ENCODE measurements around the gene MIPOL1. TPM values are rescaled to one million over a fixed set of nuclear protein-coding genes. Genes with fewer than 3 reads are reported as not detected.

Gene MIPOL1
- total RNA-seq, 4 donors from 2014 or later: 17.0 to 43.4 (median 30.2) TPM

DNA sequence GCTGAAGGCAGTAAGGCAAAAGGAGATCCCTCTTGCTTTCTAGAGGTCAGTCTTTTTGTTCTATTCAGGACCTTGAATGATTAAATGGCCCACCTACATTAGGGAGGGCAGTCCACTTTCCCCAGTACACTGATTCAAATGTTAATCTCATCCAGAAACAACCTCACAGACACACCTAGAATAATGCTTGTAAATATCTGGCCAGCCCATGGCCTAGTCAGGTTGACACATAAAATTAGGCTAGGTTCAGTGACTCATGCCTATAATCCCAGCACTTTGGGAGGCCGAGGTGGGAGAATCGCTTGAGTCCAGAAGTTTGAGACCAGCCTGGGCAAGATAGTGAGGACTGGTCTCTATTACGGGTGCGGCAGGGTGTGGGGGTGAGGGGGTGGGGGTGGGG lies 43.5 kb downstream of the MIPOL1 start:
- intact Hi-C loops (cut with DNase I): loop anchor here (10.0 kb wide), 2 partner anchors 354 to 634 kb away; partner anchors contain the start of genes FOXA1 and TTC6
- H3K4me1 ChIP-seq: peaks cover 8 to 10% of the 10 kb centered on the region in 2 donors
- WGBS, 2 donors: 97 to 100% methylated on average over 4 of the region's 4 CpGs
- no peak for DNase-seq
- H3K4me3 ChIP-seq (replicated peaks in 1 of 3): no peak overlapping the region
- no peaks in the 10 kb centered on the region for H3K36me3 ChIP-seq
- no peak for TF ChIP-seq POLR2A (IDR thresholded peaks at IDR 0.05)
- no peaks in the 10 kb centered on the region for H3K9me3 ChIP-seq
- no peaks in the 10 kb centered on the region for H3K27me3 ChIP-seq
- H3K27ac ChIP-seq: peak overlapping the region in 1 of 3 donors; percentile 10

DNA sequence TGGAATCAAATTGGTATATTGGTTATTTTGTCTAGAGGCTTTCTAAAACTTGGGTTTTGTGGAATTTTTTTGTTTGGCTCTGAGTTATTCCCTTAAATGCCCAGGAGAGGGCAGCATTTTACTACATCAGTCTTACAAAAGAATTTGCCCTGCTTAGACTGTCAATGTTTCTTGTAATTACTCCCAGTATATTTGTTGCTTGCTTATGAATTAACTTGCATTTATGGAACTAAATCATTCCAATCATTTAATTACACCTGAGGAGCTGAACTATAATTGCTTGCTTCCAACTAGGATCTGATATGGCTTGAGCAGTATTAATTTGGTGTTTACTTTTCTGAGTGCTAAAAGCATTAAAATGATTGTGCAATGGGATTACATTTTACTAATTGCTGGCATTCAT lies 48.7 kb downstream of the MIPOL1 start:
- no peaks in the 10 kb centered on the region for H3K4me1 ChIP-seq
- no peak for DNase-seq
- H3K27me3 ChIP-seq: no peaks in the 10 kb centered on the region
- H3K9me3 ChIP-seq: no peaks in the 10 kb centered on the region
- TF ChIP-seq CTCF (IDR thresholded peaks at IDR 0.05) (peak; percentile 32 to 78 (median 74)), POLR2A (IDR thresholded peaks at IDR 0.05) (no peak)
- intact Hi-C loops (cut with DNase I): loop anchor here (10.0 kb wide), 2 partner anchors 348 to 628 kb away; partner anchors contain the start of genes FOXA1 and TTC6
- H3K36me3 ChIP-seq: no peaks in the 10 kb centered on the region
- H3K27ac ChIP-seq: no peak overlapping the region
- H3K4me3 ChIP-seq (replicated peaks in 1 of 3): no peak overlapping the region

DNA sequence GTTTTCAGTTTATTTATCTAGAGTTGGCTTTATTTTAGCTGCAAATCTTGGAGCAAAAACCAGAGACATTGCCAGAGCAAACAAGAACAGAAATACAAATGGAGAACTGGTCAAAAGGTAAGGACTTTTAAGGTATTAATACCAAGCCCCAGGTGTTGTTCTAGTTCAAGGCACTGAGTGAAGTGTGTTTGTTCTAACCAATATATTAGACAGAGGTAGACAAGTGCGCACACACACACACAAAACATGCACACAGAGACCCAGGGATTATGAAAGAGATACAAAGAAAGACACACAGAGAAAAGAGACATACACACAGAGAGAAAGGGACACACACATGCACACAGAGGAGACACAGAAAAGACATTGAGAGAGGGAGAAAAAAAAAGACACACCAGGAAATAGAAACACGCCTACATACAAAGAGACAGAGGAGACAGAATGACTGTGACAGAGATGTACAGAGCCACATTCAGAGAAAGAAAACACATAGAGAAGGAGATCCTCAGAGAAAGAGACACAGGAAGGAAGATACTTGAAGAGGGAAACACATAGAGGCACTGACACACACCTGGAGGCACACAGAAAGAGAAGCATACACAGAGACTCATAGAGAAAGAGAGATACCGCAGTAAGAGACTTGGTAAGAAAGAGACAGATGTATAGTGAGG lies 50.2 kb downstream of the MIPOL1 start:
- intact Hi-C loops (cut with DNase I): loop anchor here (10.0 kb wide), 2 partner anchors 347 to 627 kb away; partner anchors contain the start of genes FOXA1 and TTC6
- Histone ChIP-seq H3K36me3 (no peaks in the 10 kb centered on the region), H3K9me3 (no peaks in the 10 kb centered on the region), H3K27me3 (no peaks in the 10 kb centered on the region), H3K4me1 (no peaks in the 10 kb centered on the region), H3K27ac (no peak overlapping the region), H3K4me3 (replicated peaks in 1 of 3) (no peak overlapping the region)
- 92 to 96% methylated on average over 3 of the region's 3 CpGs for WGBS, 2 donors
- TF ChIP-seq CTCF (IDR thresholded peaks at IDR 0.05): no peak
- no peak for TF ChIP-seq POLR2A (IDR thresholded peaks at IDR 0.05)
- DNase-seq: no peak

GRCh38 chr14:37251775-37252174 lies 54.0 kb downstream of the MIPOL1 start:
- no peaks in the 10 kb centered on the region for H3K27me3 ChIP-seq
- H3K36me3 ChIP-seq: no peaks in the 10 kb centered on the region
- H3K9me3 ChIP-seq: no peaks in the 10 kb centered on the region
- no peaks in the 10 kb centered on the region for H3K4me1 ChIP-seq
- intact Hi-C loops (cut with DNase I): no loop called here
- H3K27ac ChIP-seq: no peak overlapping the region
- TF ChIP-seq POLR2A (IDR thresholded peaks at IDR 0.05) (no peak), CTCF (IDR thresholded peaks at IDR 0.05) (no peak)
- no peak overlapping the region for H3K4me3 ChIP-seq (replicated peaks in 1 of 3)
- no peak for DNase-seq

DNA sequence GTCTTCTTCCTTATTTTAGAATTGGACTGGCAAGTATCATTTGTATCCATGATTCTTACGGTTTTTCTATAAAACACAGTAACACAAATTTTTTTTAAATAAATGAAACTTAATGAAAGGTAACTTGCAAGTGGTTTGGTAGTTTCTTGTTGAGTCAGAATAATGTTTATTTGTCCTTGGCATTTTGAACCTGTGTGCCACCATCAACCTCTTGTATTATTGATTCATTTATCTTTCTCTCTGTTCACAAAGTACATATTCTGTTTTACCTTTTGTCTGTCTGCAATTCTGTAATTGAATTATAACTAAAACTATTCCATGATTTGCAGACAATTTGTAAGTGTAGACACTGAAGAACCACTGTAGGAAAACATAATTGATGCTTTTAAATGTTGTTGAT lies 54.7 kb downstream of the MIPOL1 start:
- DNase-seq: no peak
- no peak overlapping the region for H3K27ac ChIP-seq
- H3K36me3 ChIP-seq: no peaks in the 10 kb centered on the region
- H3K4me1 ChIP-seq: no peaks in the 10 kb centered on the region
- no peak for TF ChIP-seq POLR2A (IDR thresholded peaks at IDR 0.05)
- no peak for TF ChIP-seq CTCF (IDR thresholded peaks at IDR 0.05)
- H3K9me3 ChIP-seq: no peaks in the 10 kb centered on the region
- intact Hi-C loops (cut with DNase I): no loop called here
- no peaks in the 10 kb centered on the region for H3K27me3 ChIP-seq
- no peak overlapping the region for H3K4me3 ChIP-seq (replicated peaks in 1 of 3)
- 96 to 98% methylated on average over 1 of the region's 1 CpG for WGBS, 2 donors
